SU-DHL-6 (cell line): ENCODE measurements around the gene SIGLEC7.

Experiments
- CTCF ChIP-seq: fragments of 200-600 bp; sonication (generic); IDR thresholded peaks from one replicate; pipeline ENCODE4 v1.5.1; 2017; ENCODE audit warnings: antibody characterized with exemption, mild to moderate bottlenecking, low read length, moderate library complexity; ENCODE audit not compliant: insufficient read depth, poor library complexity, severe bottlenecking
- EZH2phosphoT487 ChIP-seq: fragments of 200-600 bp; sonication (generic), shearing (Covaris generic); conservative IDR thresholded peaks from 2 replicates; pipeline ENCODE4 v1.6.1; 2018; ENCODE audit warnings: mild to moderate bottlenecking, antibody characterized with exemption, low read length, moderate library complexity, mixed read lengths

- TF ChIP-seq CTCF = no peak
- no peak for TF ChIP-seq EZH2phosphoT487
These were observed 44.2 kb downstream of the SIGLEC7 start for GRCh38 chr19:51186323-51186722.
